Measurements from ENCODE around the gene GSK3A.

- TF ChIP-seq, protein P1, sequence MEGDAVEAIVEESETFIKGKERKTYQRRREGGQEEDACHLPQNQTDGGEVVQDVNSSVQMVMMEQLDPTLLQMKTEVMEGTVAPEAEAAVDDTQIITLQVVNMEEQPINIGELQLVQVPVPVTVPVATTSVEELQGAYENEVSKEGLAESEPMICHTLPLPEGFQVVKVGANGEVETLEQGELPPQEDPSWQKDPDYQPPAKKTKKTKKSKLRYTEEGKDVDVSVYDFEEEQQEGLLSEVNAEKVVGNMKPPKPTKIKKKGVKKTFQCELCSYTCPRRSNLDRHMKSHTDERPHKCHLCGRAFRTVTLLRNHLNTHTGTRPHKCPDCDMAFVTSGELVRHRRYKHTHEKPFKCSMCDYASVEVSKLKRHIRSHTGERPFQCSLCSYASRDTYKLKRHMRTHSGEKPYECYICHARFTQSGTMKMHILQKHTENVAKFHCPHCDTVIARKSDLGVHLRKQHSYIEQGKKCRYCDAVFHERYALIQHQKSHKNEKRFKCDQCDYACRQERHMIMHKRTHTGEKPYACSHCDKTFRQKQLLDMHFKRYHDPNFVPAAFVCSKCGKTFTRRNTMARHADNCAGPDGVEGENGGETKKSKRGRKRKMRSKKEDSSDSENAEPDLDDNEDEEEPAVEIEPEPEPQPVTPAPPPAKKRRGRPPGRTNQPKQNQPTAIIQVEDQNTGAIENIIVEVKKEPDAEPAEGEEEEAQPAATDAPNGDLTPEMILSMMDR (conservative IDR thresholded peaks at IDR 0.05; ENCODE audit: low read depth, low read length): no peak
- TF ChIP-seq POLR2A (IDR thresholded peaks at IDR 0.05; ENCODE audit: low read depth, low read length): no peak
- no peak for TF ChIP-seq RCOR1 (IDR thresholded peaks at IDR 0.05; ENCODE audit: insufficient replicate concordance, low read length)
- no peak for TF ChIP-seq BHLHE40 (IDR thresholded peaks at IDR 0.05; ENCODE audit: low read depth, low read length)
- TF ChIP-seq USF2 (IDR thresholded peaks at IDR 0.05; ENCODE audit: low read depth, low read length): no peak
- TF ChIP-seq FOS (IDR thresholded peaks at IDR 0.05; ENCODE audit: low read depth, low read length): no peak
- no peak for TF ChIP-seq RFX5 (IDR thresholded peaks at IDR 0.05; ENCODE audit: low read depth, low read length)
- TF ChIP-seq MAZ (IDR thresholded peaks at IDR 0.05; ENCODE audit: borderline replicate concordance, low read depth, low read length): peak; percentile 77; the same call in 1 of the 2 replicates
- TF ChIP-seq MAFK (IDR thresholded peaks at IDR 0.05; ENCODE audit: low read depth, low read length): no peak
- no peak for TF ChIP-seq CHD1 (IDR thresholded peaks at IDR 0.05; ENCODE audit: low read depth, low read length)
- no peak for TF ChIP-seq ELK1 (IDR thresholded peaks at IDR 0.05; ENCODE audit: borderline replicate concordance, low read depth, low read length)
- TF ChIP-seq MXI1 (IDR thresholded peaks at IDR 0.05; ENCODE audit: borderline replicate concordance, low read depth, low read length): peak; percentile 37
- TF ChIP-seq SMC3 (IDR thresholded peaks at IDR 0.05; ENCODE audit: low read depth, low read length): no peak
- TF ChIP-seq RAD21 (IDR thresholded peaks at IDR 0.05; ENCODE audit: low read length): no peak
Observed at GRCh38 chr19:42283188-42284065, 41.0 kb upstream of the GSK3A start.

All from IMR-90 (cell line).